Measurements from ENCODE around the gene PRR12. TPM values are rescaled to one million over a fixed set of nuclear protein-coding genes. Genes with fewer than 3 reads are reported as not detected.

The PRR12 gene
- total RNA-seq, 3 donors from 2014 or later, result 24.2 to 37.3 (median 26.2) TPM

- ATAC-seq, result no peak
- DNase-seq, result peak in 1 of 3 donors; percentile 30
- peaks cover 62% of the 10 kb centered on the region for H3K4me1 ChIP-seq (ENCODE audit: low read depth)
- H3K4me3 ChIP-seq, result no peak overlapping the region
- no peak for TF ChIP-seq CTCF (IDR thresholded peaks at IDR 0.05)
- no peaks in the 10 kb centered on the region for H3K9me3 ChIP-seq
- H3K36me3 ChIP-seq (ENCODE audit: low read depth), result no peaks in the 10 kb centered on the region
- intact Hi-C loops (cut with DNase I, micrococcal nuclease), result no loop called here
Observed at GRCh38 chr19:49557641-49558325, 33.2 kb upstream of the PRR12 start.

- no peak overlapping the region for H3K4me3 ChIP-seq
- ATAC-seq (no peak), DNase-seq (no peak)
- intact Hi-C loops (cut with DNase I, micrococcal nuclease), result no loop called here
- no peaks in the 10 kb centered on the region for H3K36me3 ChIP-seq (ENCODE audit: low read depth)
- peaks cover 62% of the 10 kb centered on the region for H3K4me1 ChIP-seq (ENCODE audit: low read depth)
- TF ChIP-seq CTCF (IDR thresholded peaks at IDR 0.05), result no peak
- no peaks in the 10 kb centered on the region for H3K9me3 ChIP-seq
Observed at GRCh38 chr19:49558591-49558990, 32.4 kb upstream of the PRR12 start.

GRCh38 chr19:49559443-49559842 lies 31.5 kb upstream of the PRR12 start:
- Histone ChIP-seq H3K36me3 (ENCODE audit: low read depth) (no peaks in the 10 kb centered on the region), H3K4me3 (no peak overlapping the region), H3K9me3 (no peaks in the 10 kb centered on the region), H3K4me1 (ENCODE audit: low read depth) (peaks cover 55% of the 10 kb centered on the region)
- intact Hi-C loops (cut with DNase I, micrococcal nuclease), result no loop called here
- DNase-seq, result no peak
- no peak for ATAC-seq
- no peak for TF ChIP-seq CTCF (IDR thresholded peaks at IDR 0.05)

GRCh38 chr19:49559928-49560327 lies 31.1 kb upstream of the PRR12 start:
- peaks cover 54% of the 10 kb centered on the region for H3K4me1 ChIP-seq (ENCODE audit: low read depth)
- DNase-seq (peak in 2 of 3 donors; percentile 33 to 54), ATAC-seq (no peak)
- H3K4me3 ChIP-seq, result no peak overlapping the region
- H3K9me3 ChIP-seq, result no peaks in the 10 kb centered on the region
- no peak for TF ChIP-seq CTCF (IDR thresholded peaks at IDR 0.05)
- intact Hi-C loops (cut with DNase I, micrococcal nuclease), result no loop called here
- H3K36me3 ChIP-seq (ENCODE audit: low read depth), result no peaks in the 10 kb centered on the region

- DNase-seq, result peak; percentile 67 to 73 (median 69)
- no peaks in the 10 kb centered on the region for H3K9me3 ChIP-seq
- peak; percentile 15 for ATAC-seq
- intact Hi-C loops (cut with DNase I, micrococcal nuclease), result no loop called here
- peaks cover 54% of the 10 kb centered on the region for H3K4me1 ChIP-seq (ENCODE audit: low read depth)
- H3K4me3 ChIP-seq, result no peak overlapping the region
- TF ChIP-seq CTCF (IDR thresholded peaks at IDR 0.05), result no peak
- H3K36me3 ChIP-seq (ENCODE audit: low read depth), result no peaks in the 10 kb centered on the region
Observed at GRCh38 chr19:49560358-49560900, 30.6 kb upstream of the PRR12 start.
